NCI-H2107 (cell line): ENCODE data around the gene ANO10.
"Not testable (repeated sequence)": the region's sequence is repeated elsewhere in the genome, so short reads cannot be mapped to it uniquely, and the experiment has no call there.

Experiments
- DNase-seq: peaks from one replicate; lab custom pipeline; 2025; lab: John Stamatoyannopoulos, UW

The ANO10 gene, protein sequence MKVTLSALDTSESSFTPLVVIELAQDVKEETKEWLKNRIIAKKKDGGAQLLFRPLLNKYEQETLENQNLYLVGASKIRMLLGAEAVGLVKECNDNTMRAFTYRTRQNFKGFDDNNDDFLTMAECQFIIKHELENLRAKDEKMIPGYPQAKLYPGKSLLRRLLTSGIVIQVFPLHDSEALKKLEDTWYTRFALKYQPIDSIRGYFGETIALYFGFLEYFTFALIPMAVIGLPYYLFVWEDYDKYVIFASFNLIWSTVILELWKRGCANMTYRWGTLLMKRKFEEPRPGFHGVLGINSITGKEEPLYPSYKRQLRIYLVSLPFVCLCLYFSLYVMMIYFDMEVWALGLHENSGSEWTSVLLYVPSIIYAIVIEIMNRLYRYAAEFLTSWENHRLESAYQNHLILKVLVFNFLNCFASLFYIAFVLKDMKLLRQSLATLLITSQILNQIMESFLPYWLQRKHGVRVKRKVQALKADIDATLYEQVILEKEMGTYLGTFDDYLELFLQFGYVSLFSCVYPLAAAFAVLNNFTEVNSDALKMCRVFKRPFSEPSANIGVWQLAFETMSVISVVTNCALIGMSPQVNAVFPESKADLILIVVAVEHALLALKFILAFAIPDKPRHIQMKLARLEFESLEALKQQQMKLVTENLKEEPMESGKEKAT

DNA sequence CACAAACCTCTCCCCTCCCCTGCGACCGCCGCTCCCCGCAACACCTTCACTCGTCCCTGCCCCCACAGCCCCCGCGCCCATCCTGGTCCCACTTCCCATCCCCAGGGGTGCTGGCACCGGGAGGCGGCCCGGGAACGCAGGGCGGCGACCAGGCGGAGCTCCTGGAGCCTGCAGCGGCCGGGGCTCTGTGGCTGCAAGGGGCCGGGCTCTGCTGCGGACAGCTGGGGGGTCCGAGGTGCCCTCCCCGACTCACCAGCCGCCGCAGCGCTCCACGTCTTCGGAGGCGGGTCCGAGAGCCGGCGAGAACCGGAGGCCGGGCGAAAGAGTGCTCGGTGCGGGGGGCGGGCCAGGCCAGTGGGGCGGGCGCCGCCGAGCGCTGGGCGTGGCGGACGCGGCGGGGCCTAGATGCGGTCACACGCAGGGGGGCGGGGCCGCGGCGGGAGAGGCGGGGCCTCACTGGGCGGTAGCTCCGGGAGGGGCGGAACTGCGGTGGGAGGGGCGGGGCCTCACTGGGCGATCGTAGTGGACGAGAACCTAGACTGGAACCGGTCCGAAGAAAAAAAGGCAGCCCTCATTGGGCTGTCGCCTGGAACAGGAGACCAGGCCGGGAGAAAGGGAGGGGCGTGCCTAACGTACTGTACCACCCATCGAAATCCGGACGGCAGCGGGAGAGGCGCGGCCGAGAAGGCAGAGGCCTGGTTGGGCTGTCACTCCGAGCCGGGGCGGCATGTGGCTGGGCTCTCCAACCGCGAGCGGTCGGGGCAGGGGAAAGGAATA lies at the start of gene ANO10:
Gene ANO10 (minus strand): TSS at position 356 of the 777 bp plus-strand sequence. CDS start 16,159 bp downstream, outside the sequence.
- peak; percentile 97 for DNase-seq

DNA sequence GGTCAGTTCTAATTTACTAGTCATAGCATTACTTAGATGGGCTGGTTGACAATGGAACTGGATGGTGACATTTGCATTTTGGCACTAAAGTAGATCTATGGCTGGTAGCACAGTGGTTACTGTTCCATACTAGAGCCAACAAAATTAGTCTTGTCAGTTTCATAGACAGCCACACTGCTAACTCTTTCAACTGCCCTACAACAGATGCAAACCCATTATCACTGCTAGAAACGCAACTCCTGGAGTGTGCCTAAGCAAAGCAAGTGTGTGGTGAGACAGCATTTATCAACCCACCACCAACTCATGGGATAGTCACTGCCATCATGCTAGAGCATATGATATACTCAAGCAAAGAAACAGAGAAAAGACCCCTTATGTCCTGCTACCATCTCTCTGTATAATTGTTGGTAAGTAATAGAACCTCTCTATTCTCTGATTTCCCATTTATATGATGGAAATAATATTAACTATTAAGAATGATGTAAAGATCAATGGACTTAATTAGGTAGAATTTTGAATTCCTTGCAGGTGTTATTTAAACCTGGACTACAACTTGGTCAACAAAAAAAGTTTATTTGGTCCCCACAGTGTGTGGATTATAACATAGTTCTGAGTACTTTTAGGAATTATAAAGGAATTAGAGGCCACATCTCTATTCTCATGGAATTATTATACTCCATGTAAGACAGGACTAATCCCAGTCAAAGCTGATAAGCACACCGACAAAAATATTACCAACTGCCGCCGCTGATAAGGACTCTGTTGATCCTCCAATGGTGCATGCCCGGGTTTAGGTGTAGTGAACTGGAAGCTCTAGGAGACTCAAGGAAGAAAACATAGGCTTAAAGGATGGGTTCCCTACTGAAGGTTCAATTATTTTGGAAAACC lies 49.1 kb upstream of the ANO10 start:
- no peak for DNase-seq

DNA sequence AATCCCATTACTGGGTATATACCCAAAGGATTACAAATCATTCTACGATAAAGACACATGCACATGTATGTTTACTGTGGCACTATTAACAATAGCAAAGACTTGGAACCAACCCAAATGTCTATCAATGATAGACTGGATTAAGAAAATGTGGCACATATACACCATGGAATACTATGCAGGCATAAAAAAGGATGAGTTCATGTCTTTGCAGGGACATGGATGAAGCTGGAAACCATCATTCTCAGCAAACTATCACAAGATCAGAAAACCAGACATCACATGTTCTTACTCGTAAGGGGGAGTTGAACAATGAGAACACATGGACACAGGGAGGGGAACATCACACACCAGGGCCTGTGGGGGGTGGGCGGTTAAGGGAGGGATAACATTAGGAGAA lies 43.2 kb upstream of the ANO10 start:
- DNase-seq = not testable (repeated sequence)

DNA sequence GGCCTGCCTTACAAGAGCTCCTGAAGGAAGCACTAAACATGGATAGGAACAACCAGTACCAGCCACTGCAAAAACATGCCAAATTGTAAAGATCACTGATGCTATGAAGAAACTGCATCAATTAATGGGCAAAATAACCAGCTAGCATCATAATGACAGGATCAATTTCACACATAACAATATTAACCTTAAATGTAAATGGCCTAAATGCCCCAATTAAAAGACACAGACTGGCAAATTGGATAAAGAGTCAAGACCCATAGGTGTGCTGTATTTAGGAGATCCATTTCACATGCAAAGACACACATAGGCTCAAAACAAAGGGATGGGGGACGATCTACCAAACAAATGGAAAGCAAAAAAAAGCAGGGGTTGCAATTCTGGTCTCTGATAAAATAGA lies 39.6 kb upstream of the ANO10 start:
- not testable (repeated sequence) for DNase-seq

DNA sequence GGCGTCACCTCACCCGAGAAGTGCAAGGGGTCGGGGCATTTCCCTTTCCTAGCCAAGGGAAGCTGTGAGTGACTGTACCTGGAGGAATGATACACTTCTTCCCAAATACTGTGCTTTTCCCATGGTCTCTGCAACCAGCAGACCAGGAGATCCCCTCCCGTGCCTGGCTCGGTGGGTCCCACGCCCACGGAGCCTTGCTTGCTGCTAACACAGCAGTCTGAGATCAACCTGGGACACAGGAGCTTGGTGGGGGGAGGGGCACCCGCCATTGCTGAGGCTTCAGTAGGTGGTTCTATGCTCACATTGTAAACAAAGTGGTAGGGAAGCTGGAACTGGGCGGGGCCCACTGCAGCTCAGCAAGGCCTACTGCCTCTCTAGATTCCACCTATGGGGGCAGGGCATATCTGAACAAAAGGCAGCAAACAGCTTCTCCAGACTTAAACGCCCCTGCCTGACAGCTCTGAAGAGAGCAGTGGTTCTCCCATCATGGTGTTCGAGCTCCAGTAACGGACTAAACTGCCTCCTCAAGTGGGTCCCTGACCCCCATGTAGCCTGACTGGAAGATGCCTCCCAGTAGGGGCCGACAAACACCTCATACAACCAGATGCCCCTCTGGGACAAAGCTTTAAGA lies 37.6 kb upstream of the ANO10 start:
- no peak for DNase-seq

DNA sequence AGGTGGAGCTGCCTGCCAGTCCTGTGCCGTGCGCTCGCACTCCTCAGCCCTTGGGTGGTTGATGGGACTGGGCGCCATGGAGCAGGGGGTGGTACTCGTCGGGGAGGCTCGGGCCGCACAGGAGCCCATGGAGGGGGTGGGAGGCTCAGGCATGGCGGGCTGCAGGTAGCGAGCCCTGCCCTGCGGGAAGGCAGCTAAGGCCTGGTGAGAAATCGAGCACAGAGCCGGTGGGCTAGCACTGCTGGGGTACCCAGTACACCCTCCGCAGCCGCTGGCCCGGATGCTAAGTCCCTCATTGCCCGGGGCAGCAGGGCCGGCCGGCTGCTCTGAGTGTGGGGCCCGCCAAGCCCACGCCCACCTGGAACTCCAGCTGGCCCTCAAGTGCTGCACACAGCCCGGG lies 34.6 kb upstream of the ANO10 start:
- DNase-seq = not testable (repeated sequence)

DNA sequence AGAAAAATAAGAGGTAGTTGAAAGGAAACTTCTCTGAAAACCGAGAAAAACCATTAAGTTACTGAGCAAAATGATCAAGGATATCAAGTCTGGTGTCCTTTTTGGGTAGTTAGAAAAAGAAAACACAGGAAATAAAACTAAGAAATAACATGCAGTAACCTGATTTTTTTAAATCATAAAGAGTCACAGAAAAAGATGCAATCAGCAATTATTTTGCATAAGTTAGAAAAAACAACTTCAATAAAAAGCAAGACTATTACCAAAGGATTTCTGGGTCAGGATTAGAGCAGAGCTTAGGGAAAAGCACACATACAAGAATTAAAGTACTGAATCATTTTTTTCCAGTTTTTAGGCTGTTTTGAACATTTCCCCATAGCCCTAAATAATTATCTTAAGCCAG lies 28.5 kb upstream of the ANO10 start:
- DNase-seq = no peak

DNA sequence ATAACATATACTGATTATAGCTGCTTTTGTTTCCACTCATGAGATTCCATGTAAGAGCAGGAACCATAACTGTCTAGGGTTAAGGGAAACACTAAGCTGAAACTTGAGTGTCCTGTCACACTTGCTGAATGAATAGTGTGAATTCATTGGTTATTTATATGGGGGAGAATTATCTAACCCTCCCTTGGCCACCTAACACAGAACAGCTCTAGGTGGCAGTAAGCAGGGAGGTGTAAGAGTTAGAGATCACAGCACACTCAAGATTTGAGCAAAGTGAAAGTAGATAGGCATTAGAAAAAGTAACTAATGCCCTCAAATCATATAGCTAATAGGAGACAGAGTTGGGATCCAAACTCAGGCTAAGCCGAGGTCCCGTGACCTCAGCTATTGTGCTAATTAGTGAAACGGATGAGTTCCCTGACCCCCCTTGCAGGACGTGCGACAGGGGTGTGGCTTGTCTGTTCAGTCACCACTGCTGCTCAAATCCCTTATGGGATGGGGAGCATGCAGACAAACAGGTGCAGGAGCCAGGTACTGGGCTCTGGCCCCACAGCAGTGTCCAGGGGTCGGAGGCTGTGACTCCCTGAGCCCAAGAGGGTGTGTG lies 27.7 kb upstream of the ANO10 start:
- DNase-seq = no peak

DNA sequence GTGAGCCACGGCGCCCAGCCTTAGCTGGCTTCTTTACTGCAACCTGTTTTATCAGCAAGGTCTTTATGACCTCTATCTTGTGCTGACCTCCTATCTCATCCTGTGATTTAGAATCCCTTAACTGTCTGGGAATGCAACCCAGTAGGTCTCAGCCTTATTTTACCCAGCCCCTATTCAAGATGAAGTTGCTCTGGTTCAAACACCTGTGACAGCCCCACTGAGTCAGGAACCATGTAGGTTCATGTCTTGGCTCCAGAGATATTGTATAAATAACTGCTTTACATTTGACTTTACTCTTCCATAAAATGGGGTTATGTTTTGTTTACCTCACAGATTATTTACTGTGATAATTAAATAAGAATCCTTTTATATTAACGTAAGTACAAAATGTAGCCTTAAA lies 27.1 kb upstream of the ANO10 start:
- DNase-seq = no peak

DNA sequence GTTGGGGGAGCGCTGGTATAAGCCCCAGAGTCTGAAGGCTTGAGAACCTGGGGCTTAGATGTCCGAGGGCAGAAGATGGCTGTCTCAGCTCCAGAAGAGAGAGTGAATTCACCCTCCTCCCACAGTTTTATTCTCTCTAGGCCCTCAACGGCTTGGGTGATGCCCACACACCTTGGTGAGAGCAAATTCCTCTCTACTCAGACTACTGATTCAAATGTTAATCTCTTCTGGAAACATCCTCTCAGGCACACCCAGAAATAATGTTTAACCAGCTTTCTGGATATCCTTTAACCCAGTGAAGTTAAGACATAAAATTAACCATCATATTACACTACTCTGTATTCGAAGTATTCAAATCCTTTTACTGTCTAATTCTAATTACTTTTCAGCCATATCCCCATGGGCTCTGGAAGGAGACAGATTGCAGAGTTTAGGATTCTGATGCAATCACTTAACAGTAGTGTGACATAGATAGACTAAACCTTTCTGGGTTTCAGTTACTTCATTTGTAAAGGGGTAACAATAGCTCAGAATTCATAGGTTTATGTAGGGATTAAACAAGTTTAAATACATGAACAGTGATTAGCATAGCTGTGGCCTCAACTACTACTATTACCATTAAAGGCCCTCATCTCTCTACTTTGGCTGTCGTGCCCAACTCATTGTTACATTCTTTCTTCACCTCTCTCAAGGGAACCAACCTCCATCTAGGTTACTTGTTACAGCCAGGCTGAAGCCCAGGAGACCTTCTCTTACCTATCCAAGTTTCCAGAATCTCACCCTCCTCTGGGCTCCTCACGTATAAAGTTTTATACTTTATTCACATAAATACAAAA lies 25.7 kb upstream of the ANO10 start:
- no peak for DNase-seq

DNA sequence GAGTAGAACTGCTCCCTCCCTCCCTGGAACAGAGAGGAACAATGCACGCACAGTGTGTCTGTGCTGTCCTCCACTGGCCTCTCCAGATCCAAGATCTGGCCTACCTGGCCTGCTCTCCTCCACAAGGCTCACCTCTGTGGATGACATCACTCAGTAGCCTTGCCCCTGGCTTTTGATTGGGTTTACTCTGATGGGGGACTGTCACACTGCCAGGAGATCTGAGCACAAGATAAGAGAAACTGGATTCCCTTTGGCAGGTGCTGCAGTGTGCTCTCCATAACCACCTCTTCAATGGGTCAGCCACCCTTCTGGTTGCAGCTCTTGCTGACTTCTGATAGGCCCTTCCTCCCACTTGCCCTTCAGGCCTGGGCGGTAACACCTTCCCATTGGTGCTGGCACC lies 22.6 kb upstream of the ANO10 start:
- DNase-seq = no peak

DNA sequence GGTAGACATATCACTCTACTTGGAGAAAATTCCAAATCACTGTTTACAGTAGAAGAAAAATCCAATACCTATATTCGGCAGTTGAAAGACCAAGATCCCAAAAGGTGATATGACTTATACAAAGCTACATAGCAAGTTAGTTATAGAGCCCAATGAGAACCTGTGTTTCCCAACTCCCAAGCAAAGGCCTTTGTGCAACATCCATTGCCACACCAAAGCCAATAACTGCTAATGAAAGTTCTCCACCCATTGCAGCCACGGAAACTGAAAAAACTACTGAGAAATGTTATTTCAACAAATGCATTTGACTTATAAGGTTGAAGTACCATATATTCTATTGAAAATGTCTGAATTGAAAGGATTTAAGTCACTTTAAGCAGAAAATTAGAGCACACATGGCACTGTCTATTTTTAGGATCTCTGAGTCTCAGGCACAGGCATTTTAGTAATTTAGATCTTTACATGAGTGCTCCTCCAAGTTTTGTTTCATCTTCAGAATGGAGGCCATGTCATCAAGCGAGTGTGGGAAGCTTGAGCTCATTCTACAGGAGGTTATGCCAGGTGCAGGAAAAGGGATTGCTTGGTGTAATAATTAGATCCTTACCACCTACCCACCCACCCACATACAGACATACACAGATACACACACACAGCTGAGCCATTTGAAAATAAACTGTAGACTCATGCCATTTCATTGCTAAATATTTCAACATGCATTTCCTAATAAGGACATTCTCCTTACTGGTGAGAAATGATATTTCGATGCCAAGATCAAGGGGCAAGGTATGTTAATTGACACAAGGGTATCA lies 19.7 kb upstream of the ANO10 start:
- no peak for DNase-seq

DNA sequence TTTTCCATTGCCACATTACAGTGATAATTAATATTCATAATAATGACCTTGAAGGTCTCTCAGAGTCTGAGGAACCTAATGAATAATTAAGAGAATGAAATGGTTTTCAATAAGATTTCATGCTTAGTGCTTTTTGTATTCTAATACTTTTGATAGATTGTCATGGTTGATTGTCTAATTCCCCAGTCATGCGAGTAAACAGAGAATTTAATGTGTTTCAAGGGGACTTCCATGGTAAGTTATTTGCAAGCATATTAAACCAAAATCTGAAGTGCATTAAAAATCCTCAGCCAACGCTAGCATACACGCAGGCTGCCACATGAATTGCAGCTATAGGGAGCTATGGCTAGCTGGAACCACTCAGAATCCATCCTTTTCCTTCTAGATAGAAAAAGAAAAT lies 18.9 kb upstream of the ANO10 start:
- DNase-seq = no peak

DNA sequence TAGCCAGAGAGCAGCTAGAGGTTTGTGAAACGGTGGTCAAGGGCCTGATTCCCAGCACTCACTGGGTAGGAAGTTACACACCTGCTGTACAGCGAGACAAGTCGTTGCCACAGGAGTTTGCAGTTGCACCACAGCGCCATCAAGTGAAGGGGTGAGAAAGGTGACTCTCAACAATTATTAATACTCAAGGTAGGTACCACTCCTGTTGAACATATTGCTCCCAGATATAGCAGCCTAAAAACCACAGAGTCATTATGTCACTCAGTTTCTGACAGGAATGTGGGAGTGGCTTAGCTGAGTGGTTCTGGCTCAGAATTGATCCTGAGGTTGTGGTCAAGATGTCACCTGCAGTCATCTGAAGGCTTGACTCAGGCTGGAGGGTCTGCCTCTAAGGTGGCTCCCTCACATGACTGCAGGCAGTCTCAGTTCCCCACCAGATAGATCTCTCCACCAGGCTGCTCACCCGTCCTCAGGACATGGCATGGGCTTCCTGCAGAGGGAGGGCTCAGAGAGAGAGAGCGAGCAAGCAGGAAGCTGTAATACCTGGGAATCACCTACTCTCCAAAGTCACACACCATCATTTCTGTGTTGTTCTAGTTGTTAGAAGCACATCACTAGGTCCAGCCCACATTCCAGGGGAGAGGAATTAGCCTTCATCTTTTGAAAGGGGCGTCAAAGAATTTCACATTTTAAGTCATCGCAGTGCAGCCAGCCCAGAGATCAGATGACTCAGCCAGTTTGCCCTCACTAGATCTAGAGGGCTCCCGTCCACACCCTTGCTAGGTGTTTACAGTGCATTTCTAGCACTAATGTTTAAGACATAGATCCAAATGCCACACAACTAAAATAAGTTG lies 17.0 kb upstream of the ANO10 start:
- peak; percentile 7 for DNase-seq

DNA sequence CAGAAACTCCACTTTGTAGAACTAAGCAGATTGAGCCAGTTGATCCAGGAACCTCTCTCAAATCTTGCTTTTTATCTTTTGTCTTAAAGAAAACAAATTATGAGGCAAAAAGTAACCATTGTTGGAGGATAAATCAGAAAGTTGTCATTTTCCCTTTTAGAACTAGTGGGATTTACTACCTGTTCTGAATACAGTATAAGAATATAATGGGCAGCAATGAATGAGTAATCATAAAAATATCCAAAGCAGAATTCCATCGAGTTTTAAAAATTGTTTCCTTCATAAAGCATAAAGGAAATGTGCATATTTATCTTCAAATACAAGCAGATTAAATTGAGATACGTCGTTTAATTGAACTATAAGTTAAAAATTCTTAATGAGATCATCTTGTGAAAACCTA lies 15.9 kb upstream of the ANO10 start:
- no peak for DNase-seq

DNA sequence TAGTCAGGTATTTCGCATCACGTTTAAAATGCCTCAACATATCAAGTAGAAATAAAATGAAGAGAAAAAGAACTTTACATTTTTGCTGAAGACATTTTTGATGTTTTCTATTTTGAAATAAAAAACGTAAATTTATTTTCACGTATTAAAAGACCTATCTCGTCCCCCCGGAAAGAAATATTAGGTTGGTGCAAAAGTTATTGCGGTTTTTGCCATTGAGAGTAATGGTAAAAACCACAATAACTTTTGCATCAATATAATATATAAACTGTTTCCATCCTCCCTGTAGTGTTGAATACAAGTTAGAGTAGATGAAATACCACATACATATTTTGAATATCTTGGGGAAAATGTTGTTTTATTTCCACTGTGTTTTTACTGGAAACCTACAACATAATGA lies 11.2 kb upstream of the ANO10 start:
- DNase-seq = no peak

DNA sequence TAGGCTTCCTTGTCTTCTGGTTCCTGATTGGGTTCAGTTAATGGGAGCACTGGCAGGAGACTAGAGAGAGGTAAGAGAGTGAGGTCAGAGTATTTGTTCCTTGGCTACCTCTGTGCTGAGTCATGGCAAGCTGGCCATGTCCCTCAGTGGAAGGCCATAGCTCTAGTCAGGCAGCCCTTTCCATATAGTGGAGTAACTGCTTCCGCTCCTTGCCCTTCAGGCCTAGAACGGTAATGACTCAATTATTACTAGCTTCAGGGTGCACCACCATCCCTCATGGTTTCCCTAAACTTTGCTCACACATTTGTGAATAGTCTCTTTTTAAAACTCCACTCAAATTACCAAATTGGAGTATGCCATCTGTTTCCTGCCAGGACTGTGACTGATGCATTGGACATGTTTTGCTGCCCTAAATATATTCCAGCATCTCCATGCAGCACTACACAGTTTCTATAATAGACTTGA lies 10.5 kb upstream of the ANO10 start:
- no peak for DNase-seq

DNA sequence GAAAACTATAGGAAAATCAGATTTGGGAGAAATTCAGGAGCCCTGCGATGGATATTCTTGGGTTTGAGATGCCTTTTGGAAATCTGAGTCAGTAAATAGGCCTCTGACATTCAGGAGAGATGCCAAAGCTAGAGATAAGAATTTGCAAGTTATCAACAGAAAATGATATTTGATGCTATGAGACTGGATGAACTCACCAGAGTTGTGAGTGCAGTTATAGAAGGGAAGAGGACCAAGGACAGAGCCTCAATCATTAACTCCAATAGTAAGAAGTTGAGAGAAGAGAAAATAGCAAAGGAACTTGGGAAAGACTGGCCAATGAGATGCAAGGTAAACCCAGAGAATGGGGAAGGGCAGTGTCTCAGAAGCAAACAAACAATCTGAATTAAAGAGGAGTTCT lies 7.9 kb upstream of the ANO10 start:
- DNase-seq = no peak
